Hippocampal formation (tissue), 2 donors: ENCODE measurements around the gene EEF2K.

ENCODE experiments used
- DNase-seq, 2 donors: peaks; one replicate each; lab custom pipeline; 2025; lab: John Stamatoyannopoulos, UW

The EEF2K gene

DNA sequence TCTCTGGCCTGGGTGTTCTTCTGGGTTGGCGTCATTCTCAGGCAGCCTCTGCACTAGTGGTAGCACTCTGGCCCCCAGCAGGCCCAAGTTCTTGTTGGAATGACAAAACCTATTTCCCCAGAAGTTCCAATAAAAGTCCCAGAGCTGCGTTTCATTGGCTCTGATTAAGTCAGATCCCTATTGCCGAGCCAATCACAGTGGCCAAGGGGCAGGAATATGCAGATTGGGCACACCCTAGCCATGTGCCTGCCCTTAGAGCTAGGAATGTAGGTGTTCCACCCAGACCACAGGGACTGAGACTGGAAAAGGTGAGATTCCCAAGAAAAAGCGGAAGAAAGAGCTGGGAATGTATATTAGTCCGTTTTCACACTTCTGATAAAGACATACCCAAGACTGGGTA, 46.2 kb downstream of the EEF2K start:
- DNase-seq = no peak

GRCh38 chr16:22253272-22253671, 47.2 kb downstream of the EEF2K start:
- DNase-seq = no peak

- no peak for DNase-seq
Observed at GRCh38 chr16:22255335-22255734, 49.3 kb downstream of the EEF2K start.

DNA sequence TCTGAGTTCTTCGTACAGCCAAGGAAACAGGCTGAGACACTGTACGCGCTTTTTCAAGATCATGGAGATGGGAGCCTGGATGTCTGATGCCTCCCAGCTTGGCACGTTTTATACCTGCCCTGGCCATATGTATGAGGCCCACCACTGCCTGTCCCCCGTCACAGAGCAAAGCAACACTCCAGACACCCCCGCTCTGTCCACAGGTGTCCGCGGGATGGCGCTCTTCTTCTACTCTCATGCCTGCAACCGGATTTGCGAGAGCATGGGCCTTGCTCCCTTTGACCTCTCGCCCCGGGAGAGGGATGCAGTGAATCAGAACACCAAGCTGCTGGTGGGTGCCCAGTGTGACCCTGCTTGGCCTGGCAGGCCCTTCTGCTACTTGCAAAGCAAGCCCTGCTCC, 51.4 kb downstream of the EEF2K start:
- no peak for DNase-seq

DNA sequence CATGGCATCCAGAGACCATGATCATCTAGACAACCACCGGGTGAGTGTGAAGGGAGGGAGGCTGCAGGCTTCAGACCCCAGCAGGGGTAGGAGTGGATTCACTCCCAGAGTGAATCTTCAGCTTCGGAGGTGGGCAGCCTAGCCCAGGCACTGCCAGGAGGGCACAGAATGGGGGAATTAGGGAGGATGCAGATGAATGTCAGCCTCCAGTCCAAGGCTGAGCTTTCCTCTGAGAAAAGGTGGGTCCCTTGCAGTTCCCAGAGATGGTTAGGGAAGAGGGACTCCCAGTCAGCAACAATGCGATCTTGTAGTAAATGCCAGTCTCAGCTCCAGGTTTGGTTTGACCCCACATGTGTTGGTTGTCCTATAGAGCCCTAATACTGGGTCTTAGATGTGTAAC, 54.4 kb downstream of the EEF2K start:
- no peak for DNase-seq

GRCh38 chr16:22262460-22262859, 56.4 kb downstream of the EEF2K start:
- no peak for DNase-seq

DNA sequence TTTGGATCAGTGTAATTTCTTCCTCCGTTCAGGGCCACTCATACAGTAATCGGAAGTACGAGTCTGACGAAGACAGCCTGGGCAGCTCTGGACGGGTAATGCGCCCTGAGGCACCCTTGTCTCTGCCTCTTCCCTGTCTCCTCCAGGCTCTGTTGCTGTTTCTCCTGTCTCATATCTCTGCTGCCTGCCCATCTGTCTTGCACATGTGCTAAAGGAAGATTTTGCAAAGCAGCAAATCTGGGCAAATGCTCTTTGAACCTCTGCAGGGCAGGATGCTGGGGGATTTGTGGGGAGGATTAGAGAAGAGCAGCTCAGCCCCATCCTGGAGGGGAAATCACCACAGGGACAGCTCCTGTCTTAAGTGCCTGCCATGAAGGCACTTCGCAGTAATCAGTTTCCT, 58.7 kb downstream of the EEF2K start:
- no peak for DNase-seq

DNA sequence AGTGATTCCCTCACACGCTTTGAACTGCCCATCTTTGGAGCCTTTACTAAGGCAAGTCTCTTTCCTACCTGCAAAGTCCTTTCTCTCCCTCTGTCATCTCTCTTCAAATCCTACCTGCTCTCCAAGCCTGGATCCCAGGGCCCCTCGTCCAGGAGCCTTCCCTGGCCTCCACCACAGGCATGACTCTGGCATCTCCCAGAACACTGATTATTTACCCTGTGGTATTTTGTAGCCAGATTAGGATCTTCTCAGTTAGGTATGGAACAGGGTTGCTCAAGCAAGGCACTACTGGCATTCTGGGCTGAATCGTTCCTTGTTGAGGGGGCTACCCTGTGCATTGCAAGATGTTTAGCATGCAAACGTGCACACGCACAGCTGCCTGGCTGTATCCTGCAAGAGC, 59.3 kb downstream of the EEF2K start:
- DNase-seq = no peak

GRCh38 chr16:22266546-22266945, 60.5 kb downstream of the EEF2K start:
- no peak for DNase-seq

GRCh38 chr16:22267764-22268163, 61.7 kb downstream of the EEF2K start:
- DNase-seq = no peak

- no peak for DNase-seq
Observed at GRCh38 chr16:22270525-22270924, 64.4 kb downstream of the EEF2K start.

DNA sequence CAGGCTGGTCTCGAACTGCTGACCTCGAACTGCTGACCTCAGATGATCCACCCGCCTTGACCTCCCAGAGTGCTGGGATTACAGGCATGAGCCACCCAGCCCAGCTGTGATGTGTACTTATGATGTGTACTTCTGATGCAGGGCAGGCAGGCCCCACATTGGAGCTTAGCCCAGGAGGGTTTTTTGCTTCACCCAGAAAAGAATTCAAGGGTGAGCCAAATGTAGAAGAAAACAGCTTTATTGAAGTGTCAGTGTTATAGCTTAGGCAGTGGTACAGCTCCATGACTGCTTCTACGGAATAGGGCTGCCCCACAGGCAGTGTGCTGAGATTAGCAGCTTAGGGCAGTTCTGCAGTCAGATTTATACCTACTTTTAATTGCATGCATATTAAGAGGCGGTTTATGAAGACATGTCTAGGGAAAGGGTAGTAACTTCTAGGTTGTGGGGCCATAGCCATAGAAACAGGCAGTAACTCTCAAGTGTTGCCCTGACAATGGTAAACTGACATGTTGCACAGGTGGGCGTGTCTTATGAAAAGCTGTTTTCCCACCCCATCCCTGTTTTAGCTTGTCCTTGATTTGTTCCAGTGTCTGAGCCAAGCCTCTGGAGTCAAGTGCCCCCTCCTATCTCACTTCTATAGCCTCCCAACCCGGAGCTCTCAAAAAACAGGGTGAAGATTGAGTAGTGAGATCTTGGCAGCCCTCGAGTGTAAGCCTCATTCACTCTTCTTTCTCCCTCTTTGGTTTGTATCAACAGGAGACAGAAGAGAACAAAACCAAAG, 67.0 kb downstream of the EEF2K start:
- DNase-seq = no peak

- DNase-seq = no peak
Observed at GRCh38 chr16:22274916-22275315, 68.8 kb downstream of the EEF2K start.

GRCh38 chr16:22278441-22279230, 72.6 kb downstream of the EEF2K start:
- DNase-seq = no peak

DNA sequence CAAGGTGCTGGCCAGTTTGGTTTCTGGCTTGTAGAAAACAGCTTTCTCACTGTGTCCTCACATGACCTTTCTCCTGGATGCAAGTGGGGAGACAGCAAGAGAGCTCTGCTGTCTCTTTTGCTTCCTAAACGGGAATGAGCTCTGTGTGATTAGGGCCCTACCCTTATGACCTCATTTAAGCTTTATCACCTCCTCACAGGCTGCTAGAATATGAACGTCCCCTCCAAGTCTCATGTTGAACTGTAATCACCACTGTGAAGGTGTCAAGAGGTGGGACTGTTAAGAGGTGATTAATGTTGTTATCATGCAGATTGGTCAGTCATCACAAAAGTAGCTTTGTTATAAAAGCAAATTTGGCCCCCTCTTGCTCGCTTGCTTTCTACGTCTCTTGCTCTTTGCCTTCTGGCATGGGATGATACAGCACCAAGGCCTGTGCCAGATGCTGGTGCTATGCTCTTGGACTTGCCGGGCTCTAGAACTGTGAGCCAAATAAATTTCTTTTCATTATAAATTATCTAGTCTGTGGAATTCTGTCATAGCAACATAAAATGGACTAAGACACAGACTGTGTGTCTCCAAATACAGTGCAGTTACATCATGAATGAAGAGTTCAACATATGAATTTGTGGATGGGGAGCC, 76.3 kb downstream of the EEF2K start:
- DNase-seq = no peak

GRCh38 chr16:22284637-22285036, 78.6 kb downstream of the EEF2K start:
- DNase-seq = no peak

GRCh38 chr16:22285080-22285479, 79.0 kb downstream of the EEF2K start:
- DNase-seq = no peak

DNA sequence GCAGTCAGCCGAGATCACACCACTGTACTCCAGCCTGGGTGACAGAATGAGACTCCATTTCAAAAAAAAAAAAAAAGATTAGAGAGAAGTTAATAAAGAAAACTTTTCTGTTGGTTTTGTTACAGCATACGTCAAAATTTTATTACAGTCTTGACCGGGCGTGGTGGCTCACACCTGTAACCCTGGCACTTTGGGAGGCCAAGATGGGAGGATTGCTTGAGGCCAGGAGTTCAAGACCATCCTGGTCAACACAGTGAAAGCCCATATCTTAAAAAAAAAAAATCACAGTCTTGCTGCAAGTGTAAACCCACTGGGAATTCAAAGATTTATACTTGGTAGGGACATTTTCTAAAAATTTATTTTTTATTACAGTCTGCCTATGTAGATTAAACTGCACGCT, 84.9 kb downstream of the EEF2K start:
- no peak for DNase-seq

- DNase-seq = no peak
Observed at GRCh38 chr16:22291860-22292318, 85.8 kb downstream of the EEF2K start.

- no peak for DNase-seq
Observed at GRCh38 chr16:22292320-22292719, 86.2 kb downstream of the EEF2K start.

GRCh38 chr16:22293137-22294106, 87.3 kb downstream of the EEF2K start:
- DNase-seq = no peak
